ENCODE results near the gene DEXI.

DEXI gene

DNA sequence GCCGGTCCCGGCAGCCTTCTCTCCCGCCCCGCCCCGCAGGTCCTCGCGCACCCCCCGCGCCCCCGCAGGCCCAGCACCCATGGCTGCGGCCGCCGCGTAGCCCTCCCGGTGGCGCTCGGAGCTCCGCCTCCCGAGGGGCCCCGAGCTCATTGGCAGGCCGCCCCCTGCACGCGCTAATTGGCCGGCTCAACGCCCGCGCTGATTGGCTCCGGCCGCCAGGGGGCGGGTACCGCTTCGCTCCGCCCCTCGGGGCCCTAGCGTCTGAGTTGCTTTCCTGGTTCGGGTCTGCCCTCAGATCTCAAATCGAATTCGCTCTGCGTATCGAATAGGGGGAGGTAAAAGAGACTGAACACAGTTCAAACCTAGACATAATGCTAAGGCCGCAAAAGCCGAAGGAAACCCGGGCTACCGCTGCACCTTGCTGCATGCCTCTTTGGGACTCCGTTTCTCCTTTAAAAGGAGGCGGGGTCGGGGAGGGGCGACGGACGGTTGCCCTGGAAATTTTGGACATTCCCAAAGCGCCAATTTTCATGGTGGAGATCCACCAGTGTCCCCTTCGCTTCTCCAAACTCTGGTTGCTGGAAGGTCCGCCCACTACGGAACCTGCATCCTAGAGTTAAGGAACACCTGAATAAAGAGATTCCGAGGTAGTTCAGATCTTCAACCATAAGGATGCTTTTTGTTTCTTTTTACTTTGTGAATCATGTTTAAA is at the start of gene DEXI:
TSS of gene DEXI (minus strand) at position 117 of the 712 bp plus-strand sequence. CDS start 463 bp downstream, outside the sequence.
- TF ChIP-seq, protein P1, sequence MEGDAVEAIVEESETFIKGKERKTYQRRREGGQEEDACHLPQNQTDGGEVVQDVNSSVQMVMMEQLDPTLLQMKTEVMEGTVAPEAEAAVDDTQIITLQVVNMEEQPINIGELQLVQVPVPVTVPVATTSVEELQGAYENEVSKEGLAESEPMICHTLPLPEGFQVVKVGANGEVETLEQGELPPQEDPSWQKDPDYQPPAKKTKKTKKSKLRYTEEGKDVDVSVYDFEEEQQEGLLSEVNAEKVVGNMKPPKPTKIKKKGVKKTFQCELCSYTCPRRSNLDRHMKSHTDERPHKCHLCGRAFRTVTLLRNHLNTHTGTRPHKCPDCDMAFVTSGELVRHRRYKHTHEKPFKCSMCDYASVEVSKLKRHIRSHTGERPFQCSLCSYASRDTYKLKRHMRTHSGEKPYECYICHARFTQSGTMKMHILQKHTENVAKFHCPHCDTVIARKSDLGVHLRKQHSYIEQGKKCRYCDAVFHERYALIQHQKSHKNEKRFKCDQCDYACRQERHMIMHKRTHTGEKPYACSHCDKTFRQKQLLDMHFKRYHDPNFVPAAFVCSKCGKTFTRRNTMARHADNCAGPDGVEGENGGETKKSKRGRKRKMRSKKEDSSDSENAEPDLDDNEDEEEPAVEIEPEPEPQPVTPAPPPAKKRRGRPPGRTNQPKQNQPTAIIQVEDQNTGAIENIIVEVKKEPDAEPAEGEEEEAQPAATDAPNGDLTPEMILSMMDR (IDR thresholded peaks at IDR 0.05; ENCODE audit: insufficient read depth, missing control alignments) = no peak
- FAIRE-seq (no peak), DNase-seq (ENCODE audit: insufficient read length, low spot score) (peak; percentile 96)

DNA sequence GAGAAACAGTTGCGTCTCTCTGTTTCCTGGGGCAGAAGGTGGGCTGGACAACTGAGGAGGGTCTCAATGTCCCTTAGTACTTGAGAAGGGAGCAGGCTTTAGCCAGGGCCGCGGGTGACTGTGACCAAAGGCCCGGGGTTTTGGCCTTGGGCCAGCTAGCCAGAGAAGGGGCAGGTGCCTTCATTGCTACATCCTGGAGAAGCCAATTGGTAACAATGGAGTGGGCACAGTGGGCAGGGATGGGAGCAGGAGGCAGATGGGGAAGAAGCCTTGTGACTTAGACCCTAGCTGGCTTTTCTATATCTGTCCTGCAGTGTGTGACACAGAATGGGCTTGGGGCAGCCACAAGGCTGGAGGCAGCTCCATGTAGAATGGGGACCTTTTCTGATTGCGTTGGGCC is 48.1 kb upstream of the DEXI start:
- TF ChIP-seq, protein P1 (IDR thresholded peaks at IDR 0.05; ENCODE audit: insufficient read depth, missing control alignments) = no peak
- FAIRE-seq = no peak
- no peak for DNase-seq (ENCODE audit: insufficient read length, low spot score)

DNA sequence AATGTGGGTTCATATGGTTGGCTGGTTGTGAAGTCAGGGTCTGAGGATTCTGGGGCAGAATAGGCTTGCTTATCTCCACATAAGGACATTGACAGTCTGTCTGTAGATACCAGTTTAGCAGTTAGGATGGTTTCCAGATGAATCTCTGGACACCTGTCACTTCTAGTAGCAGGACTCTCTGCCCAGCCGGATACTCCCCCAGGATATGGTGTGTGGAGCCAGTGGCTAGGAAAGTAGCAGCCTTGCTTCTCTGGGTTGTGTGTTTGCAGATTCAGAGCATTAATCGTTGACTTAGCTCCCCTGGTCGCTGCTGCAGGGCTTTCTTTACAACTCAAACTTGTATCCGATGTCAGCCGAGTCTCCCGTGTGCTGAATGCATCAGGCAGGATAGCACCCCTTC is 47.3 kb upstream of the DEXI start:
- TF ChIP-seq, protein P1 (IDR thresholded peaks at IDR 0.05; ENCODE audit: insufficient read depth, missing control alignments) = no peak
- no peak for DNase-seq (ENCODE audit: insufficient read length, low spot score)
- FAIRE-seq = no peak

DNA sequence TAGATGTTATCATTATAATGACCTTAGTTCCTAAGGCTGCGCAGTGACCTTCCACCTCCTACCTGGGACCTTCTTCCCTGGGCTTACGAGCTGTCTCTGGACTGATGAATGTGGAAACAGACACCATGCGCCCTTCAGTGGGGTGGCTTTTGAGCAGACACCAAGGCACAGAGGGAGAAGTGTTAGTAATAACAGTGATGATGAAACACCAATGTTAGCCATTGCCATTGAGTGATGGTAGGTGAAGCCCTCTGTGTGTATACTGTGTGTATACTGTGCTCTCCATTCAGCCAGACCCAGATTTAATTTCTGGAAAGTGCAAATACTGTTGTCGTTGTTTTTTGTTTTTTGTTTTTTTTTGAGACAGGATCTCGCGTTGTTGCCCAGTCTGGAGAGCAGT is 46.6 kb upstream of the DEXI start:
- FAIRE-seq = no peak
- DNase-seq (ENCODE audit: insufficient read length, low spot score) = no peak
- TF ChIP-seq, protein P1 (IDR thresholded peaks at IDR 0.05; ENCODE audit: insufficient read depth, missing control alignments) = no peak

DNA sequence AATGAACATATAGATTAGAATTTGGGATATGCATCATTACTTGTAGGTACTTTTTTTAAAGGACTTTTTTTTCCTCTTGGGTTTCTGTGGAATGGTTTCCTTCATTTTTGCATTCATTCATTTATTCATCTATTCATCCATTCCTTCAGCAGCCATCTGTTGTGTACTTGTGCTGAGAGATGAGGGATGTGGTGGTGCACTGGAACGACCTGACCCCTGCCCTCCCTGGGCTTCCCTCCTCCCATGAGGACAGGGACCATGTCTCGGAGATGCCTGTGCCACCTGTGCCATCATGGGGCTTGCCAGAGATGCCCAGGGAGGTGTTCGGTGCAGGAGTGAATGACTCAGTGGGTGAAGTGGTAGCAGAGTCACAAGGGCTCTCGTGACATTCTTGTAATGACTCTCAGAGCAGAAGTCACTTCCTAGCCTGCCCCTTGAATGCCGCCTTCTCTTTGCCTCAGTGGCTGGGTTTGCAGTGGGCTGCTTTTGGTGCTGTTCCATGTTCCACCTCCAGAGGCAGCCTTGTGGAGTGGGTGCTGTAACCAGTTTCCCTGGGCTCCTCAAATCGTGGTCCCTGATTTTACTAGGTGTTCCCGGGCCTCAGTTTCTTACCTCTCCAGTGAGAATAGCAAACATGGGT is 46.0 kb upstream of the DEXI start:
- TF ChIP-seq, protein P1 (IDR thresholded peaks at IDR 0.05; ENCODE audit: insufficient read depth, missing control alignments) = no peak
- FAIRE-seq (no peak), DNase-seq (ENCODE audit: insufficient read length, low spot score) (no peak)

DNA sequence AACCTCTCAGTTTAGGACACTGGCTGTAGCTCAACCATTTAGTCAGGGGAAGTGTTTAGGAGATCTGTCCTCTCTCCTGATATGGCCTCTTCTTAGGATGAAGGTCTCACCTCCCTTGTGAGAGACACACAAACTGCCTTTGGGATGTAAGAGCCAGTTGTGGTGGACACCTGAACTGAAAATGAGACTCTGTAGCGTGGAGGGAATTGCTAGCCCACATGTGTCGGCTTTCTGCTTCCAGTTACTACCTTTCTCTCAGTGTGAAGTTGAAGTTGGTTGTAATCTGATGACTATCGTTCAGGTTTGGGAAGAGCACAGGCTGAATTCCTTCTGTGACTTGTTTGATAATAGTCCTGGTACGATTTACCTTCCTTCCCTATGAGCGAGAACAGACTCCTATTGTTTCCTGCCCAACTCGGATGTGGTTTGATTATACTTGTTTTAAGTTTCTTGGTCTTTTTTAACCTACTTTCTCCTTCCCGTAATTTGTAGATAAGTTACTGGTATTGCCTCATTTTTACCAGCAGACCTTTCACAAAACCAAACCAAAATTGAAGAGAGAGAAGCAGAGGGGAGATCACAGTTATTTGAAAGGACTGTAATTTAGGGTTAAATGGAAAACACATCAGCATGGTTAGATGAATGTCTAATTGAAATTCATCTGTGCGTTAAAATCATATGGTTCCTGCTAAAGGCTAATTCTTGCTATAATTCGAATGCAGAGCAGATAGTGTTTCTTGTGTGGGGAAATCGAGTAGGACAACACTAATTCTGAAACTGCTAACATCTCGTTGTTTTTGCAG is 45.3 kb upstream of the DEXI start:
- TF ChIP-seq, protein P1 (IDR thresholded peaks at IDR 0.05; ENCODE audit: insufficient read depth, missing control alignments) = no peak
- DNase-seq (ENCODE audit: insufficient read length, low spot score) (no peak), FAIRE-seq (no peak)

Measured in D721Med (cell line).